Activated CD4-positive, alpha-beta T cell treated with anti-CD3 and anti-CD28 coated beads for 36 hours (primary cell): Measurements from ENCODE around the gene PAQR6. TPM values are rescaled to one million over a fixed set of nuclear protein-coding genes. Genes with fewer than 3 reads are reported as not detected.
A peak's percentile ranks its signal among the peaks of the same experiment; 100 is the strongest.
"Not testable (repeated sequence)": the region's sequence is repeated elsewhere in the genome, so short reads cannot be mapped to it uniquely, and the experiment has no call there.

Experiments used
- ATAC-seq: fragments of 200-7000 bp; cut with Tn5 transposase; one replicate; pipeline ENCODE4 v1.10.0; 2021; ENCODE audit warnings: mild to moderate bottlenecking, moderate library complexity
- CTCF ChIA-PET: fragments of 350-600 bp; sonication (Branson Sonifier 250); formaldehyde crosslinking; loops from one replicate; lab custom pipeline; 2021; ENCODE audit warnings: antibody characterized with exemption; lab: Charles Lee
- POLR2A ChIA-PET: fragments of 350-600 bp; sonication (Branson Sonifier 250); formaldehyde crosslinking; loops from one replicate; lab custom pipeline; 2021; ENCODE audit warnings: antibody characterized with exemption, inconsistent platforms; lab: Charles Lee
- DNase-seq: peaks from one replicate; pipeline ENCODE4 v3.0.0-alpha.2; 2020
- H3K27ac Mint-ChIP-seq: one replicate; pipeline ENCODE4 v1.8.0; 2021; ENCODE audit warnings: mixed read lengths
- H3K27me3 Mint-ChIP-seq: one replicate; pipeline ENCODE4 v1.8.0; 2021; ENCODE audit warnings: mixed read lengths
- H3K36me3 Mint-ChIP-seq: one replicate; pipeline ENCODE4 v1.8.0; 2021; ENCODE audit warnings: low read depth, mixed read lengths
- H3K4me1 Mint-ChIP-seq: one replicate; pipeline ENCODE4 v1.8.0; 2021; ENCODE audit warnings: mixed read lengths
- H3K4me3 Mint-ChIP-seq: one replicate; pipeline ENCODE4 v1.8.0; 2021; ENCODE audit warnings: mild to moderate bottlenecking, moderate library complexity, mixed read lengths
- H3K9me3 Mint-ChIP-seq: one replicate; pipeline ENCODE4 v1.8.0; 2021; ENCODE audit warnings: low read depth, mixed read lengths
- intact Hi-C, 2 experiments: fragments of 100-400 bp; cut with DNase I in 1 of 2; cut with micrococcal nuclease in 1 of 2; formaldehyde crosslinking; loops; one replicate each; pipeline versions ENCODE4 v1.14.2 to v1.15.1; 2022 to 2024; cut with DNase I, micrococcal nuclease
- total RNA-seq, 2 experiments: library from RNA; stranded (reverse); gene quantifications; one replicate each; pipeline ENCODE4 v1.2.3, GENCODE V29; 2021

The PAQR6 gene
- total RNA-seq, 2 experiments from 2014 or later = 4.7 to 5.7 TPM

GRCh38 chr1:156216361-156217086 lies 31.3 kb downstream of the PAQR6 start:
- peak overlapping the region; percentile 85 for H3K27ac Mint-ChIP-seq
- peaks cover 71% of the 10 kb centered on the region for H3K36me3 Mint-ChIP-seq
- DNase-seq, ATAC-seq, H3K27me3 Mint-ChIP-seq, H3K9me3 Mint-ChIP-seq, POLR2A ChIA-PET: not testable (repeated sequence)
- H3K4me3 Mint-ChIP-seq = peak overlapping the region; percentile 72
- intact Hi-C loops = loop anchor here in 1 of 2 experiments (10.0 kb wide), 1 partner anchor 1212 kb away; the partner anchor contains the start of gene ZBTB7B
- H3K4me1 Mint-ChIP-seq = peaks cover 63% of the 10 kb centered on the region
- CTCF ChIA-PET = interaction anchor here (0.6 to 4.1 kb wide), 2 partner anchors 8 to 366 kb away, joined by 3 to 47 read pairs; no protein-coding TSS in a partner anchor

DNA sequence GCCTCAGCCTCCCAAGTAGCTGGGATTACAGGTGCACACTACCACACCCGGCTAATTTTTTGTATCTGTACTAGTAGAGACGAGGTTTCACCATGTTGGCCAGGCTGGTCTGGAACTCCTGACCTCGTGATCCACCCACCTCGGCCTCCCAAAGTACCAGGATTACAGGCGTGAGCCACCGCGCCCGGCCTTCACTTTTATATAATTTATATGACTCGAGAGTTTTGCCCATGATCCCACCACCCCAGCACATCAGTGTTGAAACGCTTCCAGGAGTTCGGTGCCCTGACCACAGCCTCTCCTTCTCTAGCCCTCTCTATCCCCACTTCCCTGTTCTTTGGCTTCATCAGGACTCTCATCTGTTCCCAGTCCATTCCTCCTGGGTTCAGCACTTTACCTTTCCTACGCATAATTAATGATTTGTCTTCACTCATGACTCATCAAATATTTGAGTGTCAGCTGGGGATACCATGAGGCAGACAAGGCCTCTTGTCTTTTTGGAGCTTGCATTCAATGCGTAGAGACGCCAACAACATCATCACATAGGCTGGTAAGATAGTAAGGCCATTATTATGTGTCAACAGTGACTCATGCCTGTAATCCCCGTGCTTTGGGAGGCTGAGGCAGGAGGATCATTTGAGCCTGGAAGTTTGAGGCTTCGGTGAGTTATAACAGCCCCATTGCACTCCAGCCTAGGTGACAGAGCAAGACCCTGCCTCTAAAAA lies 33.7 kb downstream of the PAQR6 start:
- DNase-seq (peak; percentile 67), ATAC-seq (peak; percentile 21)
- Mint-ChIP-seq H3K9me3 (no peaks in the 10 kb centered on the region), H3K4me1 (peaks cover 45% of the 10 kb centered on the region), H3K27ac (peak overlapping the region; percentile 98), H3K4me3 (peak overlapping the region; percentile 76), H3K36me3 (peaks cover 71% of the 10 kb centered on the region), H3K27me3 (no peaks in the 10 kb centered on the region)
- POLR2A ChIA-PET = interaction anchor here (0.6 to 2.8 kb wide), 7 partner anchors 8 to 117 kb away, joined by 3 to 34 read pairs (median 4); partner anchors contain the start of gene SLC25A44
- intact Hi-C loops = loop anchor here in 1 of 2 experiments (5.0 to 10.0 kb wide), 3 partner anchors 288 to 1209 kb away; partner anchors contain the start of genes ISG20L2, MEF2D, METTL25B and ZBTB7B
- CTCF ChIA-PET = interaction anchor here (0.6 to 4.1 kb wide), 6 partner anchors 8 to 110 kb away, joined by 3 to 47 read pairs (median 5); partner anchors contain the start of gene SMG5

GRCh38 chr1:156213644-156213966 lies 34.3 kb downstream of the PAQR6 start:
- peaks cover 75% of the 10 kb centered on the region for H3K36me3 Mint-ChIP-seq
- peak overlapping the region; percentile 76 for H3K4me3 Mint-ChIP-seq
- intact Hi-C loops = loop anchor here (1.0 to 10.0 kb wide), 9 partner anchors 10 to 1209 kb away; partner anchors contain the start of genes CCT3 (in 1 of the 2), ISG20L2 (in 1 of the 2), MEF2D (in 1 of the 2) and METTL25B (in 1 of the 2)
- ChIA-PET CTCF (interaction anchor here (1.0 to 4.1 kb wide), 8 partner anchors 8 to 232 kb away, joined by 3 to 47 read pairs (median 5); partner anchors contain the start of gene SMG5), POLR2A (interaction anchor here (0.6 to 2.8 kb wide), 13 partner anchors 8 to 116 kb away, joined by 3 to 34 read pairs (median 5); partner anchors contain the start of gene SLC25A44)
- no peaks in the 10 kb centered on the region for H3K27me3 Mint-ChIP-seq
- H3K9me3 Mint-ChIP-seq = no peaks in the 10 kb centered on the region
- H3K4me1 Mint-ChIP-seq = peaks cover 43% of the 10 kb centered on the region
- ATAC-seq (no peak), DNase-seq (no peak)
- H3K27ac Mint-ChIP-seq = peak overlapping the region; percentile 98

- Mint-ChIP-seq H3K4me1 (peaks cover 41% of the 10 kb centered on the region), H3K4me3 (peak within 1 kb of the TSS; percentile 76), H3K9me3 (no peaks in the 10 kb centered on the region), H3K27ac (peak within 1 kb of the TSS; percentile 98), H3K27me3 (no peaks in the 10 kb centered on the region), H3K36me3 (peaks cover 74% of the 10 kb centered on the region)
- DNase-seq = peak; percentile 98
- ChIA-PET POLR2A (interaction anchor here (0.6 to 2.8 kb wide), 23 partner anchors 9 to 353 kb away, joined by 3 to 34 read pairs (median 4); partner anchors contain the start of genes MEF2D, SLC25A44 and SMG5), CTCF (interaction anchor here (0.6 to 4.1 kb wide), 16 partner anchors 9 to 395 kb away, joined by 3 to 47 read pairs (median 4); partner anchors contain the start of genes GLMP and SMG5)
- intact Hi-C loops = loop anchor here (1.0 to 10.0 kb wide), 11 partner anchors 10 to 1208 kb away; partner anchors contain the start of genes SLC25A44 (in 2 of the 2), CCT3 (in 1 of the 2), ISG20L2 (in 1 of the 2) and MEF2D (in 1 of the 2)
- peak; percentile 90 for ATAC-seq
These were observed 34.8 kb downstream of the PAQR6 start, which contains the start of gene PMF1 for GRCh38 chr1:156212833-156213643. Gene PMF1 (plus strand): TSS chr1:156213007. CDS start chr1:156213016, 9 bp downstream.

- ChIA-PET CTCF (interaction anchor here (0.7 to 4.1 kb wide), 10 partner anchors 11 to 234 kb away, joined by 3 to 47 read pairs (median 4); partner anchors contain the start of gene SMG5), POLR2A (interaction anchor here (0.7 to 2.8 kb wide), 14 partner anchors 10 to 235 kb away, joined by 3 to 34 read pairs (median 6); partner anchors contain the start of genes SLC25A44 and SMG5)
- peak overlapping the region; percentile 76 for H3K4me3 Mint-ChIP-seq
- H3K27ac Mint-ChIP-seq = peak overlapping the region; percentile 98
- DNase-seq (no peak), ATAC-seq (no peak)
- H3K9me3 Mint-ChIP-seq = no peaks in the 10 kb centered on the region
- H3K4me1 Mint-ChIP-seq = peaks cover 32% of the 10 kb centered on the region
- H3K27me3 Mint-ChIP-seq = no peaks in the 10 kb centered on the region
- H3K36me3 Mint-ChIP-seq = peaks cover 76% of the 10 kb centered on the region
- intact Hi-C loops = loop anchor here (1.0 to 10.0 kb wide), 6 partner anchors 10 to 1207 kb away; partner anchors contain the start of genes SLC25A44 (in 2 of the 2), ISG20L2 (in 1 of the 2), MEF2D (in 1 of the 2) and METTL25B (in 1 of the 2)
These were observed 35.7 kb downstream of the PAQR6 start for GRCh38 chr1:156212130-156212529.

DNA sequence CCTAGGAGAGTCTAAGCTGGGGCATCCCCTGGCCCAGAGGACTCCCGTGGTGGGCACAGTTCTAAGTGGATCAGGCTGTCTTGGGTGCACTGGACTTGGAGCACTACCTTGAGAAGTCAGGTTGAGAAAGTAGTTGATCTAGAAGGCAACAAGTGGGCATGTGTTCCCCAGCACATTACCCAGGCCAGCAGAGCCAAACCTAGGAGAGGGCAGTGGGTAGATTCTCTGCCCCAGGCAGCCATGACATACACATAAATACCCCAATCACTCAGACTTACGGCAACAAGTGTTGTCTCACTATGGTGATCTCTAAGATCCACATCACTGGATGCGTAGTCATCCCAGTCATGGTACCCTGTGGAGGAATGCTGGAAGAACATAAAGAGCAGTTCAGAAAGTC lies 36.6 kb downstream of the PAQR6 start:
- intact Hi-C loops = loop anchor here in 1 of 2 experiments (5.0 to 10.0 kb wide), 3 partner anchors 291 to 1206 kb away; partner anchors contain the start of genes ISG20L2, MEF2D, METTL25B and ZBTB7B
- Mint-ChIP-seq H3K36me3 (peaks cover 79% of the 10 kb centered on the region), H3K27ac (peak overlapping the region; percentile 53), H3K4me3 (no peak overlapping the region), H3K9me3 (no peaks in the 10 kb centered on the region), H3K27me3 (no peaks in the 10 kb centered on the region), H3K4me1 (peaks cover 31% of the 10 kb centered on the region)
- ChIA-PET POLR2A (interaction anchor here (1.0 to 2.3 kb wide), 2 partner anchors 14 to 47 kb away, joined by 8 read pairs; no protein-coding TSS in a partner anchor), CTCF (interaction anchor here (2.0 kb wide), 1 partner anchor 14 kb away, joined by 6 read pairs; no protein-coding TSS in a partner anchor)
- no peak for ATAC-seq
- no peak for DNase-seq

DNA sequence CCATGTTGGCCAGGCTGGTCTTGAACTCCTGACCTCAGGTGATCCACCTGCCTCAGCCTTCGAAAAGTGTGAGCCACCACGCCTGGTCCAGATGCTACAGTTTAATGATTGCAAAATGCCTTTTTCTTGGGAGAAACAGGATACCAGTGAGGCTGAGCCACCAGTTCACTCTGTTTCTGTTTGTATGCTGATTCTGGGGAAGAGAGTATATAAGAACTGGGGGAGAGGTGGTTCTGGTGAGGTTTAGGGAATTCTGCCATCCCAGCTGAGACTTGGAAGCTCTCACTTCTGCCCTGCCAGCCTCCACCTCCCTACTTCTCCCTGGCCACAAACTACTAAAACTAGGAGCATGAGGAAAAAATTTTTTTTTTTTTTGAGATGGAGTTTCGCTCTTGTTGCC lies 43.2 kb downstream of the PAQR6 start:
- Mint-ChIP-seq H3K4me1 (peaks cover 12% of the 10 kb centered on the region), H3K27ac (peak overlapping the region; percentile 3), H3K27me3 (no peaks in the 10 kb centered on the region), H3K9me3 (no peaks in the 10 kb centered on the region), H3K36me3 (peaks cover 54% of the 10 kb centered on the region), H3K4me3 (no peak overlapping the region)
- POLR2A ChIA-PET = no interaction called here
- CTCF ChIA-PET = interaction anchor here (0.6 to 1.5 kb wide), 3 partner anchors 11 to 331 kb away, joined by 3 to 4 read pairs (median 3); partner anchors contain the start of gene SLC25A44
- intact Hi-C loops = no loop called here
- DNase-seq (no peak), ATAC-seq (no peak)

- H3K36me3 Mint-ChIP-seq = peaks cover 53% of the 10 kb centered on the region
- ChIA-PET CTCF (interaction anchor here (0.7 kb wide), 1 partner anchor 22 kb away, joined by 3 read pairs; no protein-coding TSS in a partner anchor), POLR2A (no interaction called here)
- no peak for ATAC-seq
- no peak for DNase-seq
- no peak overlapping the region for H3K4me3 Mint-ChIP-seq
- H3K4me1 Mint-ChIP-seq = peaks cover 9% of the 10 kb centered on the region
- no peaks in the 10 kb centered on the region for H3K27me3 Mint-ChIP-seq
- H3K27ac Mint-ChIP-seq = no peak overlapping the region
- H3K9me3 Mint-ChIP-seq = no peaks in the 10 kb centered on the region
- intact Hi-C loops = no loop called here
These were observed 44.5 kb downstream of the PAQR6 start for GRCh38 chr1:156203331-156203730.

DNA sequence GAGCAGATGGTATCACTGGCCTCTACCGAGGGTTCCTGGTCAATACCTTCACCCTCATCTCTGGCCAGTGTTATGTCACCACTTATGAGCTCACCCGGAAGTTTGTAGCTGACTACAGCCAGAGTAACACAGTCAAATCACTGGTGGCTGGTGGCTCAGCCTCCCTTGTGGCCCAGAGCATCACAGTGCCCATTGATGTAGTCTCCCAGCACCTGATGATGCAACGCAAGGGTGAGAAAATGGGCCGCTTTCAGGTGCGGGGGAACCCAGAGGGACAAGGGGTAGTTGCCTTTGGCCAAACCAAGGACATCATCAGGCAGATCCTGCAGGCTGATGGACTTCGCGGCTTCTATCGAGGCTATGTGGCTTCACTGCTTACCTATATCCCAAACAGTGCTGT lies 47.8 kb downstream of the PAQR6 start:
- H3K27ac Mint-ChIP-seq = no peak overlapping the region
- no peak overlapping the region for H3K4me3 Mint-ChIP-seq
- intact Hi-C loops = no loop called here
- H3K9me3 Mint-ChIP-seq = no peaks in the 10 kb centered on the region
- ATAC-seq = peak; percentile 25
- ChIA-PET POLR2A (interaction anchor here (1.7 kb wide), 1 partner anchor 13 kb away, joined by 11 read pairs; the partner anchor contains the start of gene PMF1), CTCF (interaction anchor here (0.7 to 1.9 kb wide), 4 partner anchors 25 to 210 kb away, joined by 3 to 6 read pairs (median 4); no protein-coding TSS in a partner anchor)
- no peaks in the 10 kb centered on the region for H3K27me3 Mint-ChIP-seq
- H3K36me3 Mint-ChIP-seq = peaks cover 57% of the 10 kb centered on the region
- DNase-seq = no peak
- peaks cover 23% of the 10 kb centered on the region for H3K4me1 Mint-ChIP-seq
